Fibroblast of lung (primary cell): ENCODE data around the gene BEND3.
"Not testable (repeated sequence)": the region's sequence is repeated elsewhere in the genome, so short reads cannot be mapped to it uniquely, and the experiment has no call there.

Experiments used
- EZH2 ChIP-seq: IDR thresholded peaks from 2 replicates; pipeline ENCODE4 v1.5.1; 2012; ENCODE audit warnings: low read length, control low read depth, mild to moderate bottlenecking; ENCODE audit errors: missing control alignments
- TF ChIP-seq, protein P1 (sequence below), 2 donors: IDR thresholded peaks in 1 of 2; conservative IDR thresholded peaks in 1 of 2; 1 replicate in 1 of 2; 2 replicates in 1 of 2; pipeline ENCODE4 v1.5.1; 2011 to 2012; ENCODE audit warnings: low read length in 2 of 2, control low read depth in 1 of 2, inconsistent platforms in 1 of 2, low read depth in 1 of 2, mild to moderate bottlenecking in 1 of 2

GRCh38 chr6:107019628-107020027 is 95.7 kb downstream of the BEND3 start:
- TF ChIP-seq, protein P1, sequence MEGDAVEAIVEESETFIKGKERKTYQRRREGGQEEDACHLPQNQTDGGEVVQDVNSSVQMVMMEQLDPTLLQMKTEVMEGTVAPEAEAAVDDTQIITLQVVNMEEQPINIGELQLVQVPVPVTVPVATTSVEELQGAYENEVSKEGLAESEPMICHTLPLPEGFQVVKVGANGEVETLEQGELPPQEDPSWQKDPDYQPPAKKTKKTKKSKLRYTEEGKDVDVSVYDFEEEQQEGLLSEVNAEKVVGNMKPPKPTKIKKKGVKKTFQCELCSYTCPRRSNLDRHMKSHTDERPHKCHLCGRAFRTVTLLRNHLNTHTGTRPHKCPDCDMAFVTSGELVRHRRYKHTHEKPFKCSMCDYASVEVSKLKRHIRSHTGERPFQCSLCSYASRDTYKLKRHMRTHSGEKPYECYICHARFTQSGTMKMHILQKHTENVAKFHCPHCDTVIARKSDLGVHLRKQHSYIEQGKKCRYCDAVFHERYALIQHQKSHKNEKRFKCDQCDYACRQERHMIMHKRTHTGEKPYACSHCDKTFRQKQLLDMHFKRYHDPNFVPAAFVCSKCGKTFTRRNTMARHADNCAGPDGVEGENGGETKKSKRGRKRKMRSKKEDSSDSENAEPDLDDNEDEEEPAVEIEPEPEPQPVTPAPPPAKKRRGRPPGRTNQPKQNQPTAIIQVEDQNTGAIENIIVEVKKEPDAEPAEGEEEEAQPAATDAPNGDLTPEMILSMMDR (conservative IDR thresholded peaks at IDR 0.05 in 1 of 2, IDR thresholded peaks at IDR 0.05 in 1 of 2; ENCODE audit: low read depth in 1 of 2, low read length in 2 of 2): not testable (repeated sequence)
- TF ChIP-seq EZH2: not testable (repeated sequence)
